Cardiac septum (tissue), 1 donor: ENCODE measurements around the gene SMOC2. TPM values are rescaled to one million over a fixed set of nuclear protein-coding genes. Genes with fewer than 3 reads are reported as not detected.
A peak's percentile ranks its signal among the peaks of the same experiment; 100 is the strongest.

Source experiments
- DNase-seq: peaks from one replicate; pipeline ENCODE4 v3.0.0-alpha.2; 2020; ENCODE audit warnings: low spot score
- intact Hi-C: fragments of 100-400 bp; cut with DNase I; formaldehyde crosslinking; loops from one replicate; pipeline ENCODE4 v1.14.0; 2022
- total RNA-seq: library from RNA; stranded (reverse); fragmentation: NEBNext Ultra II Directional; extraction: Animal tissue kit (Norgen Biotek cat#: 25700); gene quantifications from one replicate; pipeline ENCODE4 v1.2.1, GENCODE V29; 2021
- donor health status: DM: no; HTN: no; CAD: no.

Gene SMOC2
- total RNA-seq, 1 donor from 2014 or later, result 37.2 TPM

GRCh38 chr6:168650671-168651111 lies 209.7 kb downstream of the SMOC2 start:
- DNase-seq, result no peak
- intact Hi-C loops, result no loop called here

DNA sequence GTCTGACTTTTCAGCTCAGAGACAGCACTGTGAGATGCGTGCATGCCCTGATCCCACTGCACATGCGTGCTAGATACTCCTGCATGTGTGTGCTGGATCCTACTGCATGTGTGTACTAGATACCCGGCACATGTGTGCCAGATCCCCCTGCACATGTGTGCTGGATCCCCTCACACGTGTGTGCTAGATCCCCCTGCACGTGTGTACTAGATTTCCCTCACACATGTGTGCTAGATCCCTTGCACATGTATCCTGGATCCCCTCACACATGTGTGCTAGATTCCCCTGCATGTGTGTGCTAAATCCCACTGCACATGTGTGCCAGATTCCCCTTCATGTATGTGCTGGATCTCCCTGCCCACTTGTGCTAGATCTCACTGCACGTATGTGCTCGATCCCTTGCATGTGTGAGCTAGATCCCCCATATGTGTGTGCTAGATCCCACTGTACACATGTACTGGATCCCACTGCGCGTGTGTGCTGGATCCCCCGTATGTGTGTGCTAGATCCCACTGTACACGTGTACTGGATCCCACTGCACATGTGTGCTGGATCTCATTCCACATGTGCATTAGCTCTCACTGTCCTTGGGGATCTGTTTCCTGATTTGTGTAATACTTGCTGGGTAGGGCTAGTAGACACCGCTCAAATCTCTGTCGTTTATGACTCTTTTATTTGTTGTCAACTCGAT lies 214.6 kb downstream of the SMOC2 start:
- no peak for DNase-seq
- intact Hi-C loops, result no loop called here

- intact Hi-C loops, result no loop called here
- no peak for DNase-seq
These were observed 217.1 kb downstream of the SMOC2 start for GRCh38 chr6:168658059-168658458.

DNA sequence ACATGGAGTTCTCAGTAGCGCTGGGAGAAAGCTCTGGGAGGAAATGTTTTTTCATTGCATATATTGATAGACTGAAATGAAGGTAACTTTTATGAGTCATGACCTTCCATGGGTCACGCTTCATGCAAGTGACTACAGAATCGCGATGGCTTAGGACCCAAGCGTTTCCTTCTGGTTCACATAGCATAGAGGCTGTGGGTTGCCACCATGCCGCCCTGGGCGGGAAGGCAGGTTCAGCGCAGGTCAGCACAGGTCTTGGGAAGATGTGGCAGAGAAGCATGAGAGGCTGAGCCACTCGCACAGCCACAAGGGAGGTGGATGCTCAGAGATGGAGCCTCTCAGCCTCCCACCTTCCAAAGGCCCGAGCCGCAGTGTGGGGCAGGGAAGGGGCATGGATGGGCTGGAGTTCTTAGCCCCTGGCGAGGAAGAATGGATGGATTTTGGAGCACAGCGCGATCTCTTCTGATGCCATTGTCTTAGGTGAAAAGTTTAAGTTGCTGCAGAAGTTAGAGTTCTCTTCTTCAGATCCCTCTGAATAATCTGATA lies 219.5 kb downstream of the SMOC2 start:
- DNase-seq, result peak; percentile 58
- intact Hi-C loops, result no loop called here

- DNase-seq, result peak; percentile 68
- intact Hi-C loops, result no loop called here
These were observed 221.4 kb downstream of the SMOC2 start for GRCh38 chr6:168662301-168662936.

GRCh38 chr6:168663041-168663440 lies 222.1 kb downstream of the SMOC2 start:
- intact Hi-C loops, result no loop called here
- peak; percentile 35 for DNase-seq

DNA sequence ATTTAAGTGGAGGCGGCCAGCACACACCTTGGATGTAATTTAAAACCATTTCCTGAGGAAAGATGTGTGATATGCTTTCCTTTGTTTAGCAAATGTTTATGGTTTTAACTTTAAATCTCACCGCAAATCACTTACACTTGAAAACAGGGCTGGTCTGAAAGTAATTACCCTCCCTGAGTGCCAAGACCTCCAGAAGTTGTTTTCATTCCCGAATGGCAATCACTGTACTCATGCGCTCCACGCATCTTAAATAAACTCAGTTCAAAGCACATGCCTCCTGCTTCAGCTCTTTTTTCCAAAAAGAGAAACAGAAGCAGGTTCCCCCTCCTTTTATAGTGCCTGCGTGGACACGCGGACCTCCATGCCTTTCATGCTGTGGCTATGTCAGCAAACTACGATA lies 224.0 kb downstream of the SMOC2 start:
- DNase-seq, result no peak
- intact Hi-C loops, result no loop called here

DNA sequence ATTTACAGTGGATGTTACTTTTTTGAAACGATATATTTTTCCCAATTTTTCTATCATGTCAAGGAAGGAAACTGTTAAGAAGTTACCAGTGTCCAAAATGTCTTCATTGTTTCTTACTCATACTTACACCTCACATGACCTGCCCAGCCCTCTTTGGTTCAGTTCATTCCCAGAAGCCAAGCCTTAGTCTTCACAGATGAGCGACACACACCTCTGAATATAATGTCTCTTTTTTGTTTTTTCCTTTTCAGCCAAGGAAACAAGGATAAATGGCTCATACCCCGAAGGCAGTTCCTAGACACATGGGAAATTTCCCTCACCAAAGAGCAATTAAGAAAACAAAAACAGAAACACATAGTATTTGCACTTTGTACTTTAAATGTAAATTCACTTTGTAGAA lies 225.2 kb downstream of the SMOC2 start:
- intact Hi-C loops, result no loop called here
- no peak for DNase-seq

DNA sequence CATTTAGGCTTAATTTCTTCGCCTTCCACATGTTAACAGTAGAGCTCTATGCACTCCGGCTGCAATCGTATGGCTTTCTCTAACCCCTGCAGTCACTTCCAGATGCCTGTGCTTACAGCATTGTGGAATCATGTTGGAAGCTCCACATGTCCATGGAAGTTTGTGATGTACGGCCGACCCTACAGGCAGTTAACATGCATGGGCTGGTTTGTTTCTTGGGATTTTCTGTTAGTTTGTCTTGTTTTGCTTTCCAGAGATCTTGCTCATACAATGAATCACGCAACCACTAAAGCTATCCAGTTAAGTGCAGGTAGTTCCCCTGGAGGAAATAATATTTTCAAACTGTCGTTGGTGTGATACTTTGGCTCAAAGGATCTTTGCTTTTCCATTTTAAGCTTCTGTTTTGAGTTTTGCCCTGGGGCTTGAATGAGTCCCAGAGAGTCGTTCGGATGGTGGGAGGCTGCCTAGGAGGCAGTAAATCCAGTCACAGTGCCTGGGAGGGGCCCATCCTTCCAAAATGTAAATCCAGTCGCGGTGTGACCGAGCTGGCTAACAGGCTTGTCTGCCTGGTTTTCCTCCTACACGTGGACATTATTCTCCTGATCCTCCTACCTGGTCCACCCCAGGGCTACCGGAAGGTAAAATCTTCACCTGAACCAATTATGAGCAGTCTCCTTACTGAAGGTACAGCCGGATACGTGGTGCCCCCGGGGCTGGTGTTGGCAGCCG lies 225.9 kb downstream of the SMOC2 start:
- intact Hi-C loops, result no loop called here
- peak; percentile 61 for DNase-seq

DNA sequence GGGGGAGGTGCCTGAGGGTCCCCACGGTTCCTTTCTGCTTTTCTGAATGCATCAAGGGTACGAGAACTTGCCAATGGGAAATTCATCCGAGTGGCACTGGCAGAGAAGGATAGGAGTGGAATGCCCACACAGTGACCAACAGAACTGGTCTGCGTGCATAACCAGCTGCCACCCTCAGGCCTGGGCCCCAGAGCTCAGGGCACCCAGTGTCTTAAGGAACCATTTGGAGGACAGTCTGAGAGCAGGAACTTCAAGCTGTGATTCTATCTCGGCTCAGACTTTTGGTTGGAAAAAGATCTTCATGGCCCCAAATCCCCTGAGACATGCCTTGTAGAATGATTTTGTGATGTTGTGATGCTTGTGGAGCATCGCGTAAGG lies 226.4 kb downstream of the SMOC2 start:
- DNase-seq, result peak; percentile 10
- intact Hi-C loops, result no loop called here

GRCh38 chr6:168670401-168670985 lies 229.5 kb downstream of the SMOC2 start:
- DNase-seq, result no peak
- intact Hi-C loops, result no loop called here

GRCh38 chr6:168671028-168671862 lies 230.3 kb downstream of the SMOC2 start:
- intact Hi-C loops, result no loop called here
- no peak for DNase-seq

GRCh38 chr6:168671863-168672546 lies 231.0 kb downstream of the SMOC2 start:
- intact Hi-C loops, result no loop called here
- DNase-seq, result no peak

DNA sequence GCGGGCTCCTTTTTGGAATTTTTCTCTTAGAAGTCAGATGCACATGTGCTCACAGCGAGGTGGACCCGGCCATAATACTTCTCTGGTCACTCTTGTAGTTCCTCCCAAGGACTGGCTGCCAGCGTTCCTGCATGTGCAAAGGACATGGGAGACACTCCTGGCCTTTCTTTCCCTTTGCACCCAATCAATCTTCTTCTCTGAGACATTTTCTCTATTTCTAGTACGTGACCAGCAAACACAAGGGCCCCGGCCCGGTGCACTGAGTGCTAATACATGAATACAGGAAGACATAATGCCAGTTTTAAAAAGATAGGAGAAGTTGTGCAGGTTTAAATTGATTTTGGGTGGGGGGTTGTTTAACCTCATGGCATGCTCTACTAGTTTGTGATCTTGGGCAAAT lies 233.6 kb downstream of the SMOC2 start:
- intact Hi-C loops, result no loop called here

GRCh38 chr6:168675375-168675774 lies 234.4 kb downstream of the SMOC2 start:
- DNase-seq, result peak; percentile 14
- intact Hi-C loops, result no loop called here

More for the DNA sequence above, 233.6 kb downstream of the SMOC2 start:
- peak; percentile 63 for DNase-seq

DNA sequence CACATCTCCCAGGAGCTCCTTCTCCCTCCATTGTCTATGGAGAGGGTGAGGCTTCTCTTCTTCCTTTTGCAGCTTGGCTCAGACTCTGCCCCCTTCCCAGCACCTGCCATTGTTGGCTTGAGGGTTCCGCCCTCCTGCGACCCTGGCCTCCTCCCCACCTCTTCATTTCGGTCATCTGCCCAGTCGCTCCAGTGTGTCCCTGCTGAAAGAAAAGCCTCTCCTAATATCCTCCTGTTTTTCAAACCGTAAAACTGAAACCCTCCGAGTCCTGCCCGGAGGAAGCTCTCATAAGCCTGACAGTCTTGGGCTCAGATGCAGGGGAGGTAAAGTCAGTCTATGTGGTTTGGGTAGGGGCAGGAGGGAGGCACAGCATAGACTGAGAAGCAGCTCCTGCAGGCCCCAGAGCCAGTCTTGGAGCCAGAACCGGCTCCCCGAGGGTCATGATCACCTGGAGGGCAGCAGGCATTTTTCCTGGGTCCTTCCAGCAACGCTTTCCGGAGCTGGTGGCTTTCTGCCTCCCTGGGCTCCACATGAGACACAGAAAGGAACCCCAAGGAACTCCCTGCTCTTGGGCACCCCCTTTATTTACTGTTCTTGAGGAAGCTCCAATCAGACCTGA lies 235.1 kb downstream of the SMOC2 start:
- intact Hi-C loops, result no loop called here
- DNase-seq, result peak; percentile 46

DNA sequence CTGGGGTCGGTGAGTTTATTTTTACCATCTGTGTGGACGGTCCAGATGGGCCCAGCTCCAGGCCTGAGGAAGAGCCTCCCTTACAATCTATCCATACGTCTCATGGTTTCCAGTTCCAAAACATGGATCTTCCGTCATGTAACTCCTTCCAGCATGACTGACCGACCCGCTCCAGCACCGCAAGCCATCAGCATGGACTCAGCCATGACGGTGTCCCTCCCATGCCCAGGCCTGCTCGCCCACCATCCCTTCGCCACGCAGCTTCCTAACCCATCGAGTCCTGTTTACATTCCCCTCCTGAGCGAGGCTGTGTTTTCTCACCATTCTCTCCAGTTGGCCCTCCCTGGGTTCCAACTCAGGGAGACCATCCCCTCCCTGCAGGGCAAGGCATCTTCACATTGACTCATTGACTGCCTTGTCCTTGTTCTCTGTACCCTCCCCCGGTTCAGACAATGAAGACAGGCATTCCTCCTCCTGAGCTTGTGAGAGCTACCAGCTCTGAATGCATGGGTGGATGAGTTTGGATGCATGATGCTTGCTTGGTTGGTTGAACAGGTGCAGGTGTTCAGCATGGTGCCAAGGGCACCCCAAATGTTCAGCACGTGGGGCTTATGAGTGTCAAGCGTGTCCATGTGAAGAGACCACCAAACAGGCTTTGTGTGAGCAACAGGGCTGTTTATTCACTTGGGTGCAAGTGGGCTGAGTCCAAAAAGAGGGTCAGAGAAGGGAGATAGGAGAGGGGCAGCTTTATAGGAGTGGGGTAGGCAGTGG lies 235.8 kb downstream of the SMOC2 start:
- peak; percentile 57 for DNase-seq
- intact Hi-C loops, result no loop called here
